RKO (cell line): ENCODE measurements around the gene IRF2BP1.

ENCODE experiments used
- DNase-seq: peaks from one replicate; pipeline ENCODE4 v3.0.0-alpha.2; 2016; ENCODE audit warnings: low spot score

The IRF2BP1 gene

GRCh38 chr19:45860359-45861259 lies 25.3 kb downstream of the IRF2BP1 start:
- no peak for DNase-seq

GRCh38 chr19:45854167-45854778 lies 31.7 kb downstream of the IRF2BP1 start:
- DNase-seq, result no peak

GRCh38 chr19:45852983-45853382 lies 33.0 kb downstream of the IRF2BP1 start:
- DNase-seq, result no peak

GRCh38 chr19:45852145-45852750 lies 33.7 kb downstream of the IRF2BP1 start:
- no peak for DNase-seq

GRCh38 chr19:45848922-45849321 lies 37.0 kb downstream of the IRF2BP1 start:
- peak; percentile 40 for DNase-seq

GRCh38 chr19:45847663-45848062 lies 38.3 kb downstream of the IRF2BP1 start:
- DNase-seq, result no peak

GRCh38 chr19:45842198-45842597 lies 43.7 kb downstream of the IRF2BP1 start:
- DNase-seq, result no peak

GRCh38 chr19:45834970-45835369 lies 51.0 kb downstream of the IRF2BP1 start:
- DNase-seq, result no peak
